ENCODE measurements around the gene TMPRSS2.

GRCh38 chr21:41429305-41429704 is 78.7 kb downstream of the TMPRSS2 start:
- TF ChIP-seq CTCF (IDR thresholded peaks at IDR 0.05) (no peak), POLR2A (IDR thresholded peaks at IDR 0.05) (no peak)
